Gastroesophageal sphincter (tissue), 3 donors: Measurements from ENCODE around the gene WARS2.

Source experiments
- EP300 ChIP-seq: sonication (generic); formaldehyde crosslinking; IDR thresholded peaks from one replicate; pipeline ENCODE4 v1.6.1; 2017; ENCODE audit warnings: antibody characterized with exemption, mild to moderate bottlenecking
- POLR2A ChIP-seq, 2 donors: fragments of 450-650 bp; IDR thresholded peaks; one replicate each; pipeline ENCODE4 v1.6.1; 2017; ENCODE audit warnings: antibody characterized with exemption in 2 of 2, mild to moderate bottlenecking in 2 of 2, moderate library complexity in 1 of 2
- POLR2AphosphoS5 ChIP-seq: sonication (generic); formaldehyde crosslinking; IDR thresholded peaks from one replicate; pipeline ENCODE4 v1.6.1; 2017; ENCODE audit warnings: antibody characterized with exemption
- TF ChIP-seq, protein P1 (sequence below), 4 experiments: fragments of 200-600 bp in 2 of 4; fragments of 450-650 bp in 2 of 4; sonication (generic) in 1 of 4; IDR thresholded peaks; one replicate each; pipeline ENCODE4 v1.5.1; 2017 to 2019; ENCODE audit warnings: antibody characterized with exemption in 4 of 4, mild to moderate bottlenecking in 2 of 4, moderate library complexity in 2 of 4

DNA sequence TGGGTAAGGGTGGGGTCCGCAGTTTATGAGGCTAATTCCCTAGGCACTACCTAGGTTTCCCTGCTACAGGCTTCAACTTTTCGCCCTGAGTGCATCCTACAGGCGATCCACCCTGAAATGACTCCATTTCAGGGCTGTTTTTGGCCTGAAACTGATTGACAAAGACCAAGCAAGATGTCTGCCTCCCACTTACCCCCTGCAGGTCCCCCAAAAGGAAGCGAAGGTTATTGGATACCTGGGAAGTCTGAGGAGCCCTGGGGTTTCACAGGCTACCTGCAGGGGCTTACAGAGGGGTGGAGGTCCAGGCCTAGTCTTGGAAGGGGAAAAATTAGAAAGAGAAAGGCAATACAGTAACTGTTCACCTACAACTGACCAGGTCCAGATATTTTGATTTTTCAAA is 149.0 kb downstream of the WARS2 start:
- no peak for TF ChIP-seq POLR2A (IDR thresholded peaks at IDR 0.05)
- TF ChIP-seq POLR2AphosphoS5: no peak
- TF ChIP-seq, protein P1, sequence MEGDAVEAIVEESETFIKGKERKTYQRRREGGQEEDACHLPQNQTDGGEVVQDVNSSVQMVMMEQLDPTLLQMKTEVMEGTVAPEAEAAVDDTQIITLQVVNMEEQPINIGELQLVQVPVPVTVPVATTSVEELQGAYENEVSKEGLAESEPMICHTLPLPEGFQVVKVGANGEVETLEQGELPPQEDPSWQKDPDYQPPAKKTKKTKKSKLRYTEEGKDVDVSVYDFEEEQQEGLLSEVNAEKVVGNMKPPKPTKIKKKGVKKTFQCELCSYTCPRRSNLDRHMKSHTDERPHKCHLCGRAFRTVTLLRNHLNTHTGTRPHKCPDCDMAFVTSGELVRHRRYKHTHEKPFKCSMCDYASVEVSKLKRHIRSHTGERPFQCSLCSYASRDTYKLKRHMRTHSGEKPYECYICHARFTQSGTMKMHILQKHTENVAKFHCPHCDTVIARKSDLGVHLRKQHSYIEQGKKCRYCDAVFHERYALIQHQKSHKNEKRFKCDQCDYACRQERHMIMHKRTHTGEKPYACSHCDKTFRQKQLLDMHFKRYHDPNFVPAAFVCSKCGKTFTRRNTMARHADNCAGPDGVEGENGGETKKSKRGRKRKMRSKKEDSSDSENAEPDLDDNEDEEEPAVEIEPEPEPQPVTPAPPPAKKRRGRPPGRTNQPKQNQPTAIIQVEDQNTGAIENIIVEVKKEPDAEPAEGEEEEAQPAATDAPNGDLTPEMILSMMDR (IDR thresholded peaks at IDR 0.05): no peak
- TF ChIP-seq EP300: no peak
